ENCODE measurements around the gene ARHGEF28.

- TF ChIP-seq POLR2A (IDR thresholded peaks at IDR 0.05) (no peak), POLR2AphosphoS5 (IDR thresholded peaks at IDR 0.05) (no peak)
Measured at GRCh38 chr5:73729329-73729728, 103.3 kb downstream of the ARHGEF28 start.
